ENCODE results near the gene LRRC23.

Gene LRRC23

DNA sequence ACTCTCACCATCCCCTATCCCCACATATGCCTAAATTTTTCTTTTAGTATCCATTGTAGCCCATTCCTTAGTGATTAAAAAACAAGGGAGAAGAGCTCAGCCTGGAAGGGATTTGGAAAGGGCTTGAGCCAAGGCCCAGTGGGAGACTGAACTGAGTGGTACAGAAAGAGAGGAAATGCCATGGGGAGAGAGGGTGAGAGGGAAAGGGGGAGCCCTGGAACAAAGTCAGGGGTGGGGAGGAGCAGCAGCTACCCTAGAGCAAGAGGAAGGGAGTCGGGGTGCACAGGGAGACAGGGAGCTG lies 20.6 kb downstream of the LRRC23 start:
- H3K4me3 ChIP-seq (ENCODE audit: low read depth, low read length), result no peak overlapping the region
- DNase-seq (ENCODE audit: low read depth), result no peak
- TF ChIP-seq, protein P1, sequence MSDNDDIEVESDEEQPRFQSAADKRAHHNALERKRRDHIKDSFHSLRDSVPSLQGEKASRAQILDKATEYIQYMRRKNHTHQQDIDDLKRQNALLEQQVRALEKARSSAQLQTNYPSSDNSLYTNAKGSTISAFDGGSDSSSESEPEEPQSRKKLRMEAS (IDR thresholded peaks at IDR 0.05; ENCODE audit: low read depth, low read length), result no peak
- TF ChIP-seq POLR2A (IDR thresholded peaks at IDR 0.05; ENCODE audit: extremely low read depth, insufficient read length) (no peak), MYC (IDR thresholded peaks at IDR 0.05; ENCODE audit: low read depth, low read length) (no peak)
- TF ChIP-seq, protein P2, sequence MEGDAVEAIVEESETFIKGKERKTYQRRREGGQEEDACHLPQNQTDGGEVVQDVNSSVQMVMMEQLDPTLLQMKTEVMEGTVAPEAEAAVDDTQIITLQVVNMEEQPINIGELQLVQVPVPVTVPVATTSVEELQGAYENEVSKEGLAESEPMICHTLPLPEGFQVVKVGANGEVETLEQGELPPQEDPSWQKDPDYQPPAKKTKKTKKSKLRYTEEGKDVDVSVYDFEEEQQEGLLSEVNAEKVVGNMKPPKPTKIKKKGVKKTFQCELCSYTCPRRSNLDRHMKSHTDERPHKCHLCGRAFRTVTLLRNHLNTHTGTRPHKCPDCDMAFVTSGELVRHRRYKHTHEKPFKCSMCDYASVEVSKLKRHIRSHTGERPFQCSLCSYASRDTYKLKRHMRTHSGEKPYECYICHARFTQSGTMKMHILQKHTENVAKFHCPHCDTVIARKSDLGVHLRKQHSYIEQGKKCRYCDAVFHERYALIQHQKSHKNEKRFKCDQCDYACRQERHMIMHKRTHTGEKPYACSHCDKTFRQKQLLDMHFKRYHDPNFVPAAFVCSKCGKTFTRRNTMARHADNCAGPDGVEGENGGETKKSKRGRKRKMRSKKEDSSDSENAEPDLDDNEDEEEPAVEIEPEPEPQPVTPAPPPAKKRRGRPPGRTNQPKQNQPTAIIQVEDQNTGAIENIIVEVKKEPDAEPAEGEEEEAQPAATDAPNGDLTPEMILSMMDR (IDR thresholded peaks at IDR 0.05; ENCODE audit: low read depth, low read length), result no peak

DNA sequence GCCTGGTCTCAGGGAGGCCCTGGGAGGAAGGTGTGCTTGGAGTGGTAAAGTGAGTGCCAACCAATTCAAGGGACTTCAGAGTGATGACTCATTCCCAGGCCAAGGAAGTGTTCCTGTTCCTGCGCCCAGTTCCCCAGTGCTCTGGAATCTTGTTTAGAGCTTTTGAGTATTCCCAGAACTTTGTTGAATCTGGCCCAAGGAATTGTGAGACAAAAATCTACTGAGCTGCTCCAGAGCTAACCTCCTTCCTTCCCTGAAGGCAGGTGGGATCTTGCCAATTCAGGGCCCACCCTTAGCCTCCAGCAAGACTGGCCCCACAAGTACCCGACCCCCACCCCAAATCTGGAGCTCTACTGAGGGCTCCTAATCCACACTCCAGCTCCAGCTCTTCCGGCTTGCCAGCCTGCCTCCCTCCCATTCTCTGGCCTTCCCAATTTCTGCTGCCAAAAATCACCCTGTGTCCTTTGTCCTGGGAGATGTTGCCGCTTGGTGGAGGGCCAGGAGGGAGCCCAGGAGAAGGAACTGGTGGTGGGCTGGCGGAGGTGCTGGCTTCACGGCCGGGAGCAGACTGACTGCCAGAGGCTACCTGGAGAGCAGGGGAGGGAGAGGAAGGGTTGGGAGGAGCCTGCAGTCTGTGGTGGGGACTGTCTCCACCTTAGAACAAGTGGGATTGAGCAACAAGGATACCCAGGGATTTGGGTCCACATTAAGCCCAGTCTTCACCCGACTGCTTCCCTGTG lies 21.1 kb downstream of the LRRC23 start:
- no peak for DNase-seq (ENCODE audit: low read depth)

DNA sequence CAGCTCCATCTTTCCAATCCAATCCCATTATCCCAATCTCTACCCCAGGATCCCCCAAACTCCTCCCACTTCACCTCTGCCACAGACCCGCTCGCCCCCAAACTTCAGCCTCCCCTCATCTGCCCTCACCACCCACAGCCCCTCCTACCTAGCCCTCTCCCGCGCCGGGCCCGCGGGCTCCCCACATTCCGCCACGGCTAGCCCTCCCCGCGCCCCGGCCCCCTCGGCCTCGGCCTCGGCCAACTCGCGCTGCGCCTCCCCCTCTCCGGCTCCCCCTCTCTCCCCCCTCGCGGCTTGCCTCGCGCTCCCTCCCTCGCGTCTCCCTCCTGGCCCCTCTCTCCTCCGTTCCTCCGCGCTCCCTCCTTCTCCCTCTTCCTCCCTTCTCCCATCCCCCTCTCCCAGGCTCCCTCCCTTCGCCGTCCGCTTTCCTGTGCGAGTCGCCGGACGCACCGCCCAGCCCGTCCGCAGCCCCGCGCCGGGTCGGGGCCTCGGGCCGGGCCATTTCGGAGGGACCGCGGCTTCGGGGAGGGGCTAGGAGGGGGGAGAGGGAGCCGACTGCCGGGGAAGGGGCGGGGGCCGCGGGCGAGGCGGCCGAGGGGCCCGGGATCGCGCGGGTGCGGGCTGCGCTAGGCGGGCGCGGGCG lies 22.9 kb downstream of the LRRC23 start, which contains the start of gene ATN1:
Gene ATN1 (plus strand): TSS at position 581 of the 643 bp plus-strand sequence. CDS start 6,043 bp downstream, outside the sequence.
- peak; percentile 59 for DNase-seq (ENCODE audit: low read depth)
- TF ChIP-seq POLR2A (IDR thresholded peaks at IDR 0.05; ENCODE audit: extremely low read depth, insufficient read length) (peak; percentile 29), MYC (IDR thresholded peaks at IDR 0.05; ENCODE audit: low read depth, low read length) (peak; percentile 45; the same call in 1 of the 2 replicates)
- TF ChIP-seq, protein P2 (IDR thresholded peaks at IDR 0.05; ENCODE audit: low read depth, low read length), result no peak
- TF ChIP-seq, protein P1 (IDR thresholded peaks at IDR 0.05; ENCODE audit: low read depth, low read length), result no peak
- peak within 1 kb of the TSS; percentile 43 for H3K4me3 ChIP-seq (ENCODE audit: low read depth, low read length)

More for the DNA sequence above, 21.1 kb downstream of the LRRC23 start:
- TF ChIP-seq POLR2A (IDR thresholded peaks at IDR 0.05; ENCODE audit: extremely low read depth, insufficient read length) (no peak), MYC (IDR thresholded peaks at IDR 0.05; ENCODE audit: low read depth, low read length) (no peak)
- TF ChIP-seq, protein P2 (IDR thresholded peaks at IDR 0.05; ENCODE audit: low read depth, low read length), result no peak
- TF ChIP-seq, protein P1 (IDR thresholded peaks at IDR 0.05; ENCODE audit: low read depth, low read length), result no peak
- no peak overlapping the region for H3K4me3 ChIP-seq (ENCODE audit: low read depth, low read length)

DNA sequence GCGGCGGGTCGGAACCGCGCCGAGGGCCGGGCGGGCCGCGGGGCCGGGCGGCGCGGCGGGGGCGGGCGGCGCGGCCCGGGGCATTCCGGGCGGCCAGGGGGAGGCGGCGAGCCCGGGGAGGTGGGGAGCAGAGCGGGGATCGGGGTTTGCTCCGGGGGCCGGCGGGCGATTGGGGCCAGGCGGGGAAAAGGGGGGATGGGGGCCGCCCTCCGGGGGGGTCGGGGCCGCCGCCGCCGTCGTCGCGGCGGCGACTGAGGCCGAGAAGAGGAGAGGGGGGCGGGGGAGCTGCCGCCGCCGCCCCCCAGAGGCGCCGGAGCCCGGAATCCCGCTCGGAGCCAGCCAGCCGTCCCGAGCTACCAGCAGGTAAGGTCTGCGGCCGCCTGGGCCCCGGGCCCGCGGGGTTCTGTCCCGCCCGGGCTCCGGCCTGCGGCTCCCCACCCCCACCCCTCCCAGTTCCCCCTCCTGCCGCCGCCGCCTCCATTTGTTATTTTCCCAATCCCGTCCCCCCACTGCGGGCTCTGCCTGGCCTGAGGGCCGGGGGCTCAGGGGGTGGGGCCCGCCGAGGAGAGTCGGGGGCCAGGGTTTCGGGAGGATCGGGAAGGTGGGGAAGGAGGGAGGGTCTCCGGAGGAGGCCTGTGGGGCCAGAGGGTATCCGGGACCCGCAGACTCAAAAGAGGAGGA lies 23.5 kb downstream of the LRRC23 start:
- H3K4me3 ChIP-seq (ENCODE audit: low read depth, low read length), result peak overlapping the region; percentile 25
- no peak for DNase-seq (ENCODE audit: low read depth)
- TF ChIP-seq, protein P1 (IDR thresholded peaks at IDR 0.05; ENCODE audit: low read depth, low read length), result no peak
- TF ChIP-seq, protein P2 (IDR thresholded peaks at IDR 0.05; ENCODE audit: low read depth, low read length), result no peak
- TF ChIP-seq MYC (IDR thresholded peaks at IDR 0.05; ENCODE audit: low read depth, low read length) (no peak), POLR2A (IDR thresholded peaks at IDR 0.05; ENCODE audit: extremely low read depth, insufficient read length) (no peak)

DNA sequence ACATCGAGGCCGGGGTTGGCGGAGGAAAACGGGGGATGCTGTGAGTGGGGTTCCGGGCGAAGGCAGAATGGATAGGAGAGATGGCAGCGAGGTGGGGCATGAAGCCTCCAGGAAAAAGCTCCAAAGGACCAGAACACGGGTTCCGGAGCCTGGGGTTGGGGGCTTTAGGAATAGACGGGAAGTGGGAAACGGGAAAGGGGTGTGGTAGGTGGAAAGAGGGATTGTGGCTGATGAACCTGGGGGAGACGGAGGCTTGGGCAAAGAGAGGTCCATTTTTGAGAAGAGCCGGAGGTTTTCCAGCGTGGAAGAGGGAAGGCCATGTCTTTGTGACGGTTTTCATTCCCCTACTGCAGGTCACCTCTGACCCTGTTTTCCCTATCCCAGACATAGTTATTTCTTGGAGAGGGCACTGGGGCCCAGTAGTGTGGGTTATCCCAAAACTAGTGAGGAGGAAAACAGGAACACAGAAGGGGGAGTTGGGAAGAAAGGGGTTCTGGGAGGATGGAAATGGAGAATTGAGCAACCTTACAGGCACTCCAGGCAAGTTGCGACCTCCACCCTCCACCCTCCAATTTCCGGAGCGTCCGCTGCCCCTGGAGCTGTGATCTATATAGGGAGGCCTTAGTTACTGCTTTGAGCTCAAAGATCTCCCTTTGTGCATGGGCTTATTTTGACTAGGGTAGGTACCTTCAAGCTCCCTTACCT lies 24.2 kb downstream of the LRRC23 start:
- TF ChIP-seq, protein P2 (IDR thresholded peaks at IDR 0.05; ENCODE audit: low read depth, low read length), result no peak
- no peak for TF ChIP-seq POLR2A (IDR thresholded peaks at IDR 0.05; ENCODE audit: extremely low read depth, insufficient read length)
- no peak for TF ChIP-seq MYC (IDR thresholded peaks at IDR 0.05; ENCODE audit: low read depth, low read length)
- TF ChIP-seq, protein P1 (IDR thresholded peaks at IDR 0.05; ENCODE audit: low read depth, low read length), result no peak

More for the DNA sequence above, 24.2 kb downstream of the LRRC23 start:
- no peak for DNase-seq (ENCODE audit: low read depth)
- peak overlapping the region; percentile 25 for H3K4me3 ChIP-seq (ENCODE audit: low read depth, low read length)
